H1 (cell line): ENCODE measurements around the gene HPN.

ENCODE experiments used
- CHD2 ChIP-seq: IDR thresholded peaks from 2 replicates; pipeline ENCODE4 v1.6.1; 2012; ENCODE audit warnings: low read length, improper control_type of control experiment
- CTCF ChIP-seq, 3 experiments: IDR thresholded peaks; 1 replicate in 2 of 3; 2 replicates in 1 of 3; pipeline versions ENCODE4 v1.5.1 to v1.6.1; 2011; ENCODE audit warnings: low read length in 3 of 3, mild to moderate bottlenecking in 3 of 3, inconsistent platforms in 2 of 3, low read depth in 1 of 3, moderate library complexity in 1 of 3; ENCODE audit not compliant: insufficient read depth in 1 of 3; ENCODE audit errors: control extremely low read depth in 1 of 3
- EZH2 ChIP-seq: fragments of 200-600 bp; sonication (generic); IDR thresholded peaks from 2 replicates; pipeline ENCODE4 v1.7.1; 2012; ENCODE audit warnings: low read depth, mild to moderate bottlenecking, moderate library complexity, low read length, inconsistent platforms; ENCODE audit not compliant: severe bottlenecking
- JUND ChIP-seq: IDR thresholded peaks from 2 replicates; pipeline ENCODE4 v1.6.1; 2011; ENCODE audit warnings: mild to moderate bottlenecking, improper control_type of control experiment, low read length
- MAX ChIP-seq: IDR thresholded peaks from 2 replicates; pipeline ENCODE4 v1.6.1; 2012; ENCODE audit warnings: inconsistent platforms
- POLR2A ChIP-seq, 2 experiments: IDR thresholded peaks; 1 replicate in 1 of 2; 2 replicates in 1 of 2; pipeline ENCODE4 v1.6.1; 2011; ENCODE audit warnings: low read depth in 2 of 2, low read length in 2 of 2, mild to moderate bottlenecking in 2 of 2; ENCODE audit errors: control extremely low read depth in 1 of 2
- SIRT6 ChIP-seq: IDR thresholded peaks from one replicate; pipeline ENCODE4 v1.7.1; 2012; ENCODE audit warnings: low read length, inconsistent platforms
- SP2 ChIP-seq: IDR thresholded peaks from 2 replicates; pipeline ENCODE4 v1.6.1; 2012; ENCODE audit warnings: mild to moderate bottlenecking, low read length, inconsistent platforms
- SUZ12 ChIP-seq: fragments of 200-600 bp; sonication (generic); IDR thresholded peaks from 2 replicates; pipeline ENCODE4 v1.6.1; 2012; ENCODE audit warnings: mild to moderate bottlenecking, inconsistent platforms, low read length, moderate library complexity, mixed read lengths
- TAF1 ChIP-seq: IDR thresholded peaks from 2 replicates; pipeline ENCODE4 v1.6.1; 2011; ENCODE audit warnings: mild to moderate bottlenecking, low read depth, low read length

DNA sequence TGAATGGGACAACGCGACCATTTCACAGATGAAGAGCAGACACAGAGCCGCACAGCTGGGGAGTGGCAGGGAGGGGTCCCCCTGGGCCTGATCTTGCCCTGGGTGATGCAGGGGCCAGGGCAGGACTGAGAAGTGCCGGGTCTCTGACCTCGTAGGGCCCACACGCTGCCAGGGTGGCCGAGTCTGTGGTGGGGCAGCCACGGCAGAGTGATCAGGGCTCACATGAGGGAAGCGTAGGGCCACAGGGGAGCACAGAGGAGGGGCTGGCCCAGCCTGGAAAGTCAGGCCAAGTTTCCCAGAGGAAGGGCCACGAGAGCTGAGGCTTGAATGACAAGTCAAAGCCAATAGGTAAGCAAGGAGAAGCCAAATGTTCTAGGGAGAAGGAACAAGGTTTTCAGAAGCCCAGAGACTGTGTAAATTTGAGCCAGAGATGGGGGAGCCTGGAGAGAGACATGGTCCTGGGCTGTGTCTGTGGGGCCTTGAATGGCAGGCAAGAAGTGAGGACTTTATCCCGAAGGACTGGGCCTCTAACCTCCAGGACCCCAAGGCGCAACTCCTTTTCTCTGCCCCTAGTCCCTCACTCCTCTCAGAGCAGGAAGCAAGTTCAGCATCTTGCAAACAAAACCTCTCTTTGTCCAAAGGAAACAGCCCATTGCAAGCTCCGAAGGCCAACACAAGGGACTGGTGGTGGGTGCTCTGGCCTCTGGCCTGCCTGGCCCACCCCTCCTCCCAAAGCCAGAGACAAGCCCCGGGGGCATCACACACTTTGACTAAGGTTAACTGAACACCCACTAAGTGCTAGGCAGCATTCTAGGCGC, 42.4 kb downstream of the HPN start:
- TF ChIP-seq CHD2 (no peak), MAX (no peak), CTCF (IDR thresholded peaks at IDR 0.05; ENCODE audit: control extremely low read depth in 1 of 3, insufficient read depth in 1 of 3, low read depth in 1 of 3, low read length in 3 of 3) (no peak), EZH2 (no peak), POLR2A (IDR thresholded peaks at IDR 0.05; ENCODE audit: control extremely low read depth in 1 of 2, low read depth in 2 of 2, low read length in 2 of 2) (no peak), TAF1 (no peak), SP2 (no peak), SUZ12 (no peak), JUND (no peak), SIRT6 (no peak)
